H9 (cell line): ENCODE measurements around the gene LENG1. TPM values are rescaled to one million over a fixed set of nuclear protein-coding genes. Genes with fewer than 3 reads are reported as not detected.

Experiments used
- DNase-seq: peaks from one replicate; pipeline ENCODE4 v3.0.0-alpha.2; 2017
- H2AFZ ChIP-seq: one replicate; pipeline ENCODE4 v1.6.1; 2013; ENCODE audit warnings: mild to moderate bottlenecking, low read length, control low read depth, moderate library complexity
- H2AK5ac ChIP-seq: 2 replicates; pipeline ENCODE4 v1.6.1; 2013; ENCODE audit warnings: low read length, control low read depth, mixed read lengths; ENCODE audit not compliant: insufficient read length
- H2BK120ac ChIP-seq: one replicate; pipeline ENCODE4 v1.6.1; 2013; ENCODE audit warnings: low read depth, mild to moderate bottlenecking, low read length, control low read depth, inconsistent platforms; ENCODE audit not compliant: poor library complexity, severe bottlenecking
- H2BK12ac ChIP-seq: 2 replicates; pipeline ENCODE4 v1.6.1; 2013; ENCODE audit warnings: low read length, control low read depth, mixed read lengths, low read depth; ENCODE audit not compliant: insufficient read length
- H2BK15ac ChIP-seq: 2 replicates; pipeline ENCODE4 v1.6.1; 2013; ENCODE audit warnings: low read depth, low read length, control low read depth
- H2BK20ac ChIP-seq: one replicate; pipeline ENCODE4 v1.6.1; 2013; ENCODE audit warnings: low read depth, mild to moderate bottlenecking, low read length, control low read depth, inconsistent platforms; ENCODE audit not compliant: poor library complexity, severe bottlenecking
- H2BK5ac ChIP-seq: 2 replicates; pipeline ENCODE4 v1.6.1; 2013; ENCODE audit warnings: low read length, control low read depth, mixed read lengths; ENCODE audit not compliant: insufficient read length
- H3K14ac ChIP-seq: 2 replicates; pipeline ENCODE4 v1.6.1; 2013; ENCODE audit warnings: low read length, control low read depth; ENCODE audit not compliant: insufficient read depth
- H3K18ac ChIP-seq: 2 replicates; pipeline ENCODE4 v1.6.1; 2013; ENCODE audit warnings: low read depth, mild to moderate bottlenecking, mixed read lengths, low read length, control low read depth; ENCODE audit not compliant: insufficient read length
- H3K23ac ChIP-seq: 2 replicates; pipeline ENCODE4 v1.6.1; 2013; ENCODE audit warnings: low read length, control low read depth, mixed read lengths, low read depth; ENCODE audit not compliant: insufficient read length
- H3K23me2 ChIP-seq: 2 replicates; pipeline ENCODE4 v1.6.1; 2013; ENCODE audit warnings: low read depth, mild to moderate bottlenecking, mixed read lengths, low read length, control low read depth; ENCODE audit not compliant: insufficient read length, poor library complexity, severe bottlenecking
- H3K27ac ChIP-seq: 2 replicates; pipeline ENCODE4 v1.5.1; 2013; ENCODE audit warnings: low read length, control low read depth, mixed read lengths, low read depth; ENCODE audit not compliant: insufficient read length
- H3K27me3 ChIP-seq: 2 replicates; pipeline ENCODE4 v1.6.1; 2013; ENCODE audit warnings: low read length, control low read depth, inconsistent platforms; ENCODE audit not compliant: insufficient read depth
- H3K4ac ChIP-seq: 2 replicates; pipeline ENCODE4 v1.6.1; 2013; ENCODE audit warnings: low read depth, mild to moderate bottlenecking, control low read depth, inconsistent platforms, low read length, moderate library complexity
- H3K4me1 ChIP-seq: 2 replicates; pipeline ENCODE4 v1.6.1; 2013; ENCODE audit warnings: low read length, control low read depth, inconsistent platforms; ENCODE audit not compliant: insufficient read depth
- H3K4me2 ChIP-seq: 2 replicates; pipeline ENCODE4 v1.6.1; 2013; ENCODE audit warnings: low read length, control low read depth, mixed read lengths; ENCODE audit not compliant: insufficient read length, insufficient read depth
- H3K56ac ChIP-seq: 2 replicates; pipeline ENCODE4 v1.6.1; 2013; ENCODE audit warnings: low read depth, mild to moderate bottlenecking, mixed read lengths, low read length, control low read depth; ENCODE audit not compliant: insufficient read length
- H3K79me1 ChIP-seq: 2 replicates; pipeline ENCODE4 v1.6.1; 2013; ENCODE audit warnings: low read depth, mild to moderate bottlenecking, moderate library complexity, low read length, control low read depth, inconsistent platforms; ENCODE audit not compliant: insufficient read depth, poor library complexity, severe bottlenecking
- H3K79me2 ChIP-seq: 2 replicates; pipeline ENCODE4 v1.6.1; 2013; ENCODE audit warnings: low read length, control low read depth, inconsistent platforms; ENCODE audit not compliant: insufficient read depth
- H3K9ac ChIP-seq: 2 replicates; pipeline ENCODE4 v1.6.1; 2013; ENCODE audit warnings: low read length, control low read depth, mixed read lengths; ENCODE audit not compliant: insufficient read length; ENCODE audit errors: extremely low read depth
- H3K9me3 ChIP-seq: one replicate; pipeline ENCODE4 v1.6.1; 2013; ENCODE audit warnings: low read depth, low read length, inconsistent platforms; ENCODE audit not compliant: control insufficient read depth
- H3T11ph ChIP-seq: one replicate; pipeline ENCODE4 v1.6.1; 2013; ENCODE audit warnings: mild to moderate bottlenecking, low read length, control low read depth, inconsistent platforms
- H4K20me1 ChIP-seq: one replicate; pipeline ENCODE4 v1.6.1; 2013; ENCODE audit not compliant: control insufficient read depth, insufficient read length, insufficient read depth
- H4K5ac ChIP-seq: 2 replicates; pipeline ENCODE4 v1.6.1; 2013; ENCODE audit warnings: low read depth, mild to moderate bottlenecking, mixed read lengths, low read length, control low read depth; ENCODE audit not compliant: insufficient read length
- H4K8ac ChIP-seq: replicated peaks from 2 replicates; pipeline ENCODE4 v1.6.1; 2013; ENCODE audit warnings: low read length, control low read depth, mixed read lengths, low read depth; ENCODE audit not compliant: insufficient read length
- H4K91ac ChIP-seq: 2 replicates; pipeline ENCODE4 v1.6.1; 2013; ENCODE audit warnings: low read depth, mild to moderate bottlenecking, moderate library complexity, mixed read lengths, low read length, control low read depth; ENCODE audit not compliant: insufficient read length
- H3K27ac Mint-ChIP-seq, 3 experiments: 2 replicates in 2 of 3; 3 replicates in 1 of 3; pipeline ENCODE4 v1.8.0; 2020 to 2021; ENCODE audit warnings: mixed read lengths in 3 of 3, mild to moderate bottlenecking in 1 of 3, moderate library complexity in 1 of 3
- H3K27me3 Mint-ChIP-seq: 2 replicates; pipeline ENCODE4 v1.8.0; 2021; ENCODE audit warnings: low read depth, mild to moderate bottlenecking, moderate library complexity, mixed read lengths
- H3K36me3 Mint-ChIP-seq, 3 experiments: 2 replicates in 2 of 3; 3 replicates in 1 of 3; pipeline ENCODE4 v1.8.0; 2020 to 2021; ENCODE audit warnings: low read depth in 3 of 3, mixed read lengths in 3 of 3; ENCODE audit not compliant: insufficient read depth in 1 of 3
- H3K4me1 Mint-ChIP-seq, 2 experiments: 2 replicates each; pipeline ENCODE4 v1.8.0; 2020; ENCODE audit warnings: mixed read lengths in 2 of 2
- H3K4me3 Mint-ChIP-seq, 2 experiments: 2 replicates in 1 of 2; 3 replicates in 1 of 2; pipeline ENCODE4 v1.8.0; 2020 to 2021; ENCODE audit warnings: mild to moderate bottlenecking in 2 of 2, mixed read lengths in 2 of 2, moderate library complexity in 1 of 2
- H3K9me3 Mint-ChIP-seq, 2 experiments: 2 replicates in 1 of 2; 3 replicates in 1 of 2; pipeline ENCODE4 v1.8.0; 2020; ENCODE audit warnings: mild to moderate bottlenecking in 2 of 2, mixed read lengths in 2 of 2, moderate library complexity in 1 of 2
- WGBS: extraction: QIAGEN DNeasy Blood & Tissue Kit; methylation state at CpG from one replicate; pipeline ENCODE4 v1.1.7; 2013; ENCODE audit warnings: missing lambda C conversion rate, low lambda C conversion rate, mixed read lengths; ENCODE audit not compliant: insufficient read length; ENCODE audit errors: extremely low coverage; 5-methylcytosine and 5-hydroxymethylcytosine counted together
- total RNA-seq: library from RNA; stranded (reverse); gene quantifications from 2 replicates; pipeline ENCODE4 v1.2.1, GENCODE V29; 2021
- TF ChIP-seq, protein P1 (sequence below): fragments of 200-600 bp; sonication (generic); conservative IDR thresholded peaks from 3 replicates; pipeline ENCODE4 v1.8.0; 2021; ENCODE audit warnings: antibody characterized with exemption, mild to moderate bottlenecking

Gene LENG1
- total RNA-seq, 1 experiment from 2014 or later = 7.1 TPM

DNA sequence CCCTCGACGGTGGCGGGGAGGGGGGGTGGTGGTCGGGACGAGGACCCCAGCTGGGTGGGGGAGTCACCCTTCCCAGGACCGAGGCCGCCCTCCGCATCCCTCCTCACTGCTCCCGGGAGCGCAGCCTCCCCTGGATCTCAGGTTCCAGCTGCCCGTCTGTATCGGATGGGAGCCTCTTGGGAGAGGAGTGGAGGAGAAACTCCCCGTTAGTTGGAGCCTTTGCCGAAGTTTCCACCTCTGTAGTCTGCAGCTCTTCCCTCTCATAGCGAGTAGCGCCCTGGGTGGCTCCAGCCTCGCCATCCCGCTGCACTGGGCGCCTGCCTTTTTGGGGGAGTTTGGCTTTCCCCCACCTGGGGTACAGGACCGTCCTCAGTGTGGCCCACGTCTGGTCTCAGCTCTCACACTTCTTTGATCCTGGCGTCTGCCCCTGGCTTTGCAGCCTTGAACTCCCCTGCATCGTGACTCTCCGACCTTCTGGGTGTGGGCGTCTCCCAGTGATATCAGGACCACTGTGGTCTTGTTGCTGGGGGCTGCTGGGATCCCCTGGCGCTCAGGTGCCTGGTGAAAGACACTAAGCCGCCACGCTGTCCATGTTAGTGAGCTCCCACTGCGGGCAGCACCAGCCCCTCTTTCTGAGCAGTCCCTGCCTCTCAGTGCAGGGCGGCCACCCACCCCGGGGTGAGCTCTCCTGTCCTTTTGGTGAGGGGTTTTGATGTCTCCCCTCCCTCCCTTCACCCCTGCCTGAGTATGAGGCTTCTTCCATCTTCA, 20.8 kb downstream of the LENG1 start:
- Histone ChIP-seq H3K4me2 (peak overlapping the region; percentile 28), H2AK5ac (no peak overlapping the region), H3K23me2 (peaks cover 13% of the 10 kb centered on the region), H2AFZ (no peak overlapping the region), H4K91ac (no peak overlapping the region), H3K27me3 (no peaks in the 10 kb centered on the region), H2BK15ac (no peak overlapping the region), H2BK20ac (no peak overlapping the region), H2BK120ac (no peak overlapping the region), H4K8ac (no peak overlapping the region), H3T11ph (no peak overlapping the region), H3K14ac (no peak overlapping the region; the same call in 1 of the 2 replicates), H3K56ac (no peak overlapping the region), H3K79me2 (peaks cover 24% of the 10 kb centered on the region; the same call in 1 of the 2 replicates), H3K23ac (no peak overlapping the region), H4K20me1 (peaks cover under 1% of the 10 kb centered on the region), H3K79me1 (peaks cover 14% of the 10 kb centered on the region), H2BK12ac (no peak overlapping the region), H4K5ac (no peak overlapping the region), H3K4me1 (no peaks in the 10 kb centered on the region), H3K9ac (no peak overlapping the region), H3K18ac (no peak overlapping the region), H3K27ac (no peak overlapping the region), H3K9me3 (peaks cover under 1% of the 10 kb centered on the region), H3K4ac (no peak overlapping the region), H2BK5ac (no peak overlapping the region)
- WGBS = no CpG with 5 or more reads among the region's 31 CpGs
- H3K4me1 Mint-ChIP-seq = peaks cover 37 to 39% of the 10 kb centered on the region in 2 experiments
- peak overlapping the region; percentile 80 to 93 for H3K4me3 Mint-ChIP-seq
- peak overlapping the region; percentile 57 to 95 (median 91); a peak in 6 of 7 replicates for H3K27ac Mint-ChIP-seq
- H3K9me3 Mint-ChIP-seq = peaks cover 6% of the 10 kb centered on the region in 2 experiments
- no peak for DNase-seq
- H3K36me3 Mint-ChIP-seq = peaks cover 36 to 52% (median 39%) of the 10 kb centered on the region in 3 experiments
- TF ChIP-seq, protein P1, sequence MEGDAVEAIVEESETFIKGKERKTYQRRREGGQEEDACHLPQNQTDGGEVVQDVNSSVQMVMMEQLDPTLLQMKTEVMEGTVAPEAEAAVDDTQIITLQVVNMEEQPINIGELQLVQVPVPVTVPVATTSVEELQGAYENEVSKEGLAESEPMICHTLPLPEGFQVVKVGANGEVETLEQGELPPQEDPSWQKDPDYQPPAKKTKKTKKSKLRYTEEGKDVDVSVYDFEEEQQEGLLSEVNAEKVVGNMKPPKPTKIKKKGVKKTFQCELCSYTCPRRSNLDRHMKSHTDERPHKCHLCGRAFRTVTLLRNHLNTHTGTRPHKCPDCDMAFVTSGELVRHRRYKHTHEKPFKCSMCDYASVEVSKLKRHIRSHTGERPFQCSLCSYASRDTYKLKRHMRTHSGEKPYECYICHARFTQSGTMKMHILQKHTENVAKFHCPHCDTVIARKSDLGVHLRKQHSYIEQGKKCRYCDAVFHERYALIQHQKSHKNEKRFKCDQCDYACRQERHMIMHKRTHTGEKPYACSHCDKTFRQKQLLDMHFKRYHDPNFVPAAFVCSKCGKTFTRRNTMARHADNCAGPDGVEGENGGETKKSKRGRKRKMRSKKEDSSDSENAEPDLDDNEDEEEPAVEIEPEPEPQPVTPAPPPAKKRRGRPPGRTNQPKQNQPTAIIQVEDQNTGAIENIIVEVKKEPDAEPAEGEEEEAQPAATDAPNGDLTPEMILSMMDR = no peak
- H3K27me3 Mint-ChIP-seq = no peaks in the 10 kb centered on the region; the same call in 1 of the 2 replicates
